Upper lobe of left lung (tissue), 6 donors: ENCODE results near the gene GTF2H1. TPM values are rescaled to one million over a fixed set of nuclear protein-coding genes. Genes with fewer than 3 reads are reported as not detected.
"Not testable (repeated sequence)": the region's sequence is repeated elsewhere in the genome, so short reads cannot be mapped to it uniquely, and the experiment has no call there.

Experiments used
- ATAC-seq, 2 donors: fragments of 200-7000 bp; cut with Tn5 transposase; one replicate each; pipeline ENCODE4 v1.9.1; 2022; ENCODE audit warnings: mild to moderate bottlenecking in 2 of 2, moderate library complexity in 2 of 2; ENCODE audit not compliant: low FRiP score in 2 of 2
- DNase-seq, 2 donors: peaks; one replicate each; pipeline ENCODE4 v3.0.0-alpha.2; 2019 to 2020
- H3K27ac ChIP-seq, 4 donors: fragments of 200-600 bp; sonication (generic); one replicate each; pipeline ENCODE4 v1.5.1; 2016 to 2019
- H3K27me3 ChIP-seq, 4 donors: fragments of 200-600 bp; sonication (generic); one replicate each; pipeline ENCODE4 v1.5.1; 2017 to 2019
- H3K36me3 ChIP-seq, 4 donors: fragments of 200-600 bp; sonication (generic); one replicate each; pipeline ENCODE4 v1.5.1; 2016 to 2019
- H3K4me1 ChIP-seq, 4 donors: fragments of 200-600 bp; sonication (generic); one replicate each; pipeline ENCODE4 v1.5.1; 2018 to 2019
- H3K4me3 ChIP-seq, 4 donors: fragments of 200-600 bp; sonication (generic); one replicate each; pipeline ENCODE4 v1.5.1; 2017 to 2019; ENCODE audit warnings: mild to moderate bottlenecking in 2 of 4, moderate library complexity in 1 of 4
- H3K9me3 ChIP-seq, 4 donors: fragments of 200-600 bp; sonication (generic); one replicate each; pipeline ENCODE4 v1.5.1; 2018 to 2019
- CTCF ChIP-seq, 6 experiments: fragments of 450-650 bp in 4 of 6; fragments of 200-600 bp in 2 of 6; sonication (generic) in 2 of 6; IDR thresholded peaks; one replicate each; pipeline ENCODE4 v1.5.1; 2016 to 2019; ENCODE audit warnings: antibody characterized with exemption in 6 of 6
- EP300 ChIP-seq, 4 donors: sonication (generic); formaldehyde crosslinking; IDR thresholded peaks; one replicate each; pipeline ENCODE4 v1.5.1; 2017; ENCODE audit warnings: antibody characterized with exemption in 4 of 4, control low read depth in 2 of 4
- POLR2A ChIP-seq, 4 donors: fragments of 450-650 bp; IDR thresholded peaks; one replicate each; pipeline ENCODE4 v1.5.1; 2016 to 2017; ENCODE audit warnings: antibody characterized with exemption in 4 of 4, mild to moderate bottlenecking in 2 of 4
- POLR2AphosphoS5 ChIP-seq, 2 donors: sonication (generic); formaldehyde crosslinking; IDR thresholded peaks; one replicate each; pipeline ENCODE4 v1.5.1; 2017; ENCODE audit warnings: antibody characterized with exemption in 2 of 2
- WGBS, 2 donors: methylation state at CpG; one replicate each; pipeline ENCODE4 v1.1.5; 2017 to 2018; 5-methylcytosine and 5-hydroxymethylcytosine counted together
- small RNA-seq, 4 donors: library from RNA; depleted of rRNA; stranded (forward); fragments of <200 nt; gene quantifications; one replicate each; pipeline ENCODE3, GENCODE V24; 2016
- total RNA-seq, 6 donors: library from RNA; depleted of rRNA in 4 of 6; stranded (reverse); fragments of >200 nt in 4 of 6; gene quantifications; one replicate each; pipeline versions ENCODE4 v1.1.0 to v1.2.1, GENCODE V29; 2016 to 2021
- donor health status: DM: no; HTN: no; CAD: no; lungs with moderate emphysema.
- donor health status: DM: no; HTN: yes; CAD: no; lungs with severe emphysema.

Gene GTF2H1
- total RNA-seq, 6 donors from 2014 or later: 22.8 to 52.7 (median 39.3) TPM

GRCh38 chr11:18404062-18404461 lies 81.7 kb downstream of the GTF2H1 start:
- TF ChIP-seq EP300 (IDR thresholded peaks at IDR 0.05) (no peak), POLR2A (IDR thresholded peaks at IDR 0.05) (no peak), CTCF (IDR thresholded peaks at IDR 0.05) (no peak), POLR2AphosphoS5 (IDR thresholded peaks at IDR 0.05) (no peak)
- ATAC-seq (no peak), DNase-seq (no peak)
- Histone ChIP-seq H3K27me3 (no peaks in the 10 kb centered on the region), H3K4me3 (no peak overlapping the region), H3K36me3 (peaks cover 58 to 100% (median 90%) of the 10 kb centered on the region in 4 donors), H3K9me3 (no peaks in the 10 kb centered on the region), H3K27ac (no peak overlapping the region), H3K4me1 (peaks cover 0 to 3% (median 0%) of the 10 kb centered on the region in 4 donors)
- 98% methylated on average over 4 of the region's 4 CpGs for WGBS, 2 donors

- H3K27me3 ChIP-seq, ATAC-seq, H3K27ac ChIP-seq, DNase-seq, H3K4me1 ChIP-seq, H3K4me3 ChIP-seq, H3K9me3 ChIP-seq: not testable (repeated sequence)
- WGBS, 2 donors: 51 to 62% methylated on average over 3 of the region's 3 CpGs
- H3K36me3 ChIP-seq: peaks cover 37 to 68% (median 62%) of the 10 kb centered on the region in 4 donors
Observed at GRCh38 chr11:18407400-18407799, 85.0 kb downstream of the GTF2H1 start.

- Histone ChIP-seq H3K9me3 (no peaks in the 10 kb centered on the region), H3K36me3 (peaks cover 24 to 54% (median 49%) of the 10 kb centered on the region in 4 donors), H3K4me3 (no peak overlapping the region), H3K27ac (no peak overlapping the region), H3K4me1 (peaks cover 0 to 5% (median 1%) of the 10 kb centered on the region in 4 donors), H3K27me3 (no peaks in the 10 kb centered on the region)
- 94 to 95% methylated on average over 9 of the region's 9 CpGs for WGBS, 2 donors
- peak in 1 of 2 donors; percentile 5 for ATAC-seq
- no peak for TF ChIP-seq EP300 (IDR thresholded peaks at IDR 0.05)
- TF ChIP-seq POLR2AphosphoS5 (IDR thresholded peaks at IDR 0.05): no peak
- TF ChIP-seq CTCF (IDR thresholded peaks at IDR 0.05): no peak
- no peak for DNase-seq
Observed at GRCh38 chr11:18408558-18409291, 86.4 kb downstream of the GTF2H1 start.

GRCh38 chr11:18416459-18416858 lies 94.1 kb downstream of the GTF2H1 start:
- no peaks in the 10 kb centered on the region for H3K27me3 ChIP-seq
- 72 to 81% methylated on average over 3 of the region's 3 CpGs for WGBS, 2 donors
- DNase-seq (no peak), ATAC-seq (no peak)
- H3K4me3 ChIP-seq: no peak overlapping the region
- no peaks in the 10 kb centered on the region for H3K36me3 ChIP-seq
- H3K9me3 ChIP-seq: no peaks in the 10 kb centered on the region
- H3K27ac ChIP-seq: no peak overlapping the region
- peaks cover 0 to 5% (median 0%) of the 10 kb centered on the region in 4 donors for H3K4me1 ChIP-seq
- TF ChIP-seq CTCF (IDR thresholded peaks at IDR 0.05) (no peak), EP300 (IDR thresholded peaks at IDR 0.05) (no peak), POLR2AphosphoS5 (IDR thresholded peaks at IDR 0.05) (no peak), POLR2A (IDR thresholded peaks at IDR 0.05) (no peak)

Small RNAs within 50 kb of the gene (small RNA-seq; reads per million reads assigned to genes)
- 0.12 to 0.99 (median 0.24) reads per million in 4 donors for gene MIR3159

Other genes with a start within 250 kb of the GTF2H1 start
- 10 to 100 TPM in 3 of 6 donors, 1 to 10 TPM in 3; 5.9 to 19.6 (median 10.6) TPM for gene SAAL1, start 216.5 kb upstream of the GTF2H1 start, total RNA-seq
- not detected for gene MRGPRX3, start 190.0 kb upstream of the GTF2H1 start, total RNA-seq
- gene MRGPRX4, start 149.7 kb upstream of the GTF2H1 start, total RNA-seq: not detected
- gene SAA4, start 85.8 kb upstream of the GTF2H1 start, total RNA-seq: under 1 TPM in 1 of 6 donors, not detected in 5; 0.72 TPM
- 10 to 100 TPM in 3 of 6 donors, 1 to 10 TPM in 2, not detected in 1; 2.0 to 50.3 (median 11.7) TPM for gene SAA2, start 73.9 kb upstream of the GTF2H1 start, total RNA-seq
- gene SAA1, start 56.3 kb upstream of the GTF2H1 start, total RNA-seq: 10 to 100 TPM in 5 of 6 donors, 1 to 10 TPM in 1; 9.0 to 92.5 (median 16.2) TPM
- gene HPS5, start 427 bp upstream of the GTF2H1 start, total RNA-seq: 10 to 100 TPM; 18.6 to 40.9 (median 31.1) TPM
- 100 to 1,000 TPM; 101 to 417 (median 275) TPM for gene LDHA, start 72.0 kb downstream of the GTF2H1 start, total RNA-seq
- gene LDHC, start 89.8 kb downstream of the GTF2H1 start, total RNA-seq: not detected
- gene LDHAL6A, start 133.3 kb downstream of the GTF2H1 start, total RNA-seq: not detected
- gene TSG101, start 204.4 kb downstream of the GTF2H1 start, total RNA-seq: 10 to 100 TPM; 40.9 to 77.2 (median 56.8) TPM